Ovary (tissue), 3 donors: ENCODE results near the gene FERMT2.

Experiments used
- CTCF ChIP-seq, 3 donors: fragments of 450-650 bp in 2 of 3; fragments of 200-600 bp in 1 of 3; IDR thresholded peaks; one replicate each; pipeline versions ENCODE4 v1.5.1 to v1.8.0; 2016 to 2022; ENCODE audit warnings: antibody characterized with exemption in 3 of 3, mild to moderate bottlenecking in 1 of 3
- POLR2A ChIP-seq: fragments of 450-650 bp; IDR thresholded peaks from one replicate; pipeline ENCODE4 v1.6.1; 2017; ENCODE audit warnings: antibody characterized with exemption, mild to moderate bottlenecking, moderate library complexity
- donor health status: DM: no; HTN: no; CAD: no.

DNA sequence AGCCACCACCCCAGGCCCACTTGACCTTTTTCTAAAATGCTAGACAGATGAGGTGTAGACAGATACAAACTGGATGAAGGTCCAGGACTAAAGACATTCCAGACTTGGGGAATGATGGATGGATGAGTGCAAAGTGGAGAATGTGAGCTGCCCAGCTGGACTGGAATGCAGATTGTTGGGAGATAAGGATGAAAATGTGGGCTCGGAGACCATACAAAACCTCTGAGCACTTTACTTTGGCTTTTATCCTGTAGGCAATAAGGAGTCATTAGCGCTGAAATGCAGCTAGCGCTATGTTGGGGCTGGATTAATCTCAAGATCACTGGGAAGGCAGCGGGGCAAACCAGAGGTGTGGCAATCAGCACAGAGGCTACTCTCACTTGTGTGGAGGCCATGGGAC is 94.7 kb downstream of the FERMT2 start:
- no peak for TF ChIP-seq CTCF (IDR thresholded peaks at IDR 0.05)
- TF ChIP-seq POLR2A = no peak
